ENCODE results near the gene CA10.

- TF ChIP-seq CTCF (IDR thresholded peaks at IDR 0.05) (no peak), POLR2A (IDR thresholded peaks at IDR 0.05) (no peak)
Measured at GRCh38 chr17:52011064-52011463, 147.4 kb downstream of the CA10 start.

All from heart left ventricle (tissue), 13 donors.